NB4 (cell line): Measurements from ENCODE around the gene HSD17B2.

Experiments used
- CTCF ChIP-seq: IDR thresholded peaks from one replicate; pipeline ENCODE4 v1.5.1; 2012; ENCODE audit warnings: low read depth, low read length
- MAX ChIP-seq: IDR thresholded peaks from 2 replicates; pipeline ENCODE4 v1.6.1; 2011; ENCODE audit warnings: low read depth, low read length
- MYC ChIP-seq: IDR thresholded peaks from 2 replicates; pipeline ENCODE4 v1.6.1; 2011; ENCODE audit warnings: low read depth, low read length
- POLR2A ChIP-seq: IDR thresholded peaks from 2 replicates; pipeline ENCODE4 v1.6.1; 2011; ENCODE audit warnings: mild to moderate bottlenecking; ENCODE audit not compliant: insufficient read length; ENCODE audit errors: extremely low read depth

- no peak for TF ChIP-seq CTCF
- no peak for TF ChIP-seq POLR2A
- no peak for TF ChIP-seq MYC
- no peak for TF ChIP-seq MAX
These were observed 56.2 kb downstream of the HSD17B2 start for GRCh38 chr16:82091241-82091640.
